A673 (cell line): Measurements from ENCODE around the gene CDH4.

Experiments used
- EZH2 ChIP-seq: fragments of 200-600 bp; sonication (generic); IDR thresholded peaks from 2 replicates; pipeline ENCODE4 v1.6.1; 2017; ENCODE audit warnings: borderline replicate concordance, low read depth, mild to moderate bottlenecking, mixed read lengths, antibody characterized with exemption, low read length; ENCODE audit not compliant: poor library complexity, severe bottlenecking
- TF ChIP-seq, protein P1 (sequence below): fragments of 300-800, 200-600 bp; sonication (generic); conservative IDR thresholded peaks from 2 replicates; pipeline ENCODE4 v1.5.1; 2017; ENCODE audit warnings: low read depth, mild to moderate bottlenecking, antibody characterized with exemption, low read length, moderate library complexity, mixed read lengths

DNA sequence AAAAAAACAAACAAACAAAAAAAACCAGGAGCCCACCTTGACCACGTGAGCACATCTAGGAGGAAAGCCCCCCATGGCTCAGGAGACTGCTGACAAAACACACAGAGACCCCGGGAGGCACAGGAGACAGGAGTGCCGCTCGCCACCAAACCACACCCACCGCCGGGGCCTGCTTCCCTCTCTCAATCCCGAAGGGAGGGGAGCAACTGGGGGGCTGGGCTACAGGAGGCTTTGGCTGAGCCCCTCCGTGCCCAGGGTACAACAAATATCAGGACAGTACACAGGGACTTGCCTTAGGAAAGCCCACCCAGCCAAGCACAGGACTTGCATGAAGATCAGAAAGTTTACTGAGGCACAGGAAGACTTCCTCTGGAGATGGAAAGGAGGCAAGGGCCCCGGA is 711.1 kb downstream of the CDH4 start:
- TF ChIP-seq, protein P1, sequence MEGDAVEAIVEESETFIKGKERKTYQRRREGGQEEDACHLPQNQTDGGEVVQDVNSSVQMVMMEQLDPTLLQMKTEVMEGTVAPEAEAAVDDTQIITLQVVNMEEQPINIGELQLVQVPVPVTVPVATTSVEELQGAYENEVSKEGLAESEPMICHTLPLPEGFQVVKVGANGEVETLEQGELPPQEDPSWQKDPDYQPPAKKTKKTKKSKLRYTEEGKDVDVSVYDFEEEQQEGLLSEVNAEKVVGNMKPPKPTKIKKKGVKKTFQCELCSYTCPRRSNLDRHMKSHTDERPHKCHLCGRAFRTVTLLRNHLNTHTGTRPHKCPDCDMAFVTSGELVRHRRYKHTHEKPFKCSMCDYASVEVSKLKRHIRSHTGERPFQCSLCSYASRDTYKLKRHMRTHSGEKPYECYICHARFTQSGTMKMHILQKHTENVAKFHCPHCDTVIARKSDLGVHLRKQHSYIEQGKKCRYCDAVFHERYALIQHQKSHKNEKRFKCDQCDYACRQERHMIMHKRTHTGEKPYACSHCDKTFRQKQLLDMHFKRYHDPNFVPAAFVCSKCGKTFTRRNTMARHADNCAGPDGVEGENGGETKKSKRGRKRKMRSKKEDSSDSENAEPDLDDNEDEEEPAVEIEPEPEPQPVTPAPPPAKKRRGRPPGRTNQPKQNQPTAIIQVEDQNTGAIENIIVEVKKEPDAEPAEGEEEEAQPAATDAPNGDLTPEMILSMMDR: no peak
- no peak for TF ChIP-seq EZH2
